ENCODE measurements around the gene LOXHD1. TPM values are rescaled to one million over a fixed set of nuclear protein-coding genes. Genes with fewer than 3 reads are reported as not detected.

LOXHD1 gene, protein sequence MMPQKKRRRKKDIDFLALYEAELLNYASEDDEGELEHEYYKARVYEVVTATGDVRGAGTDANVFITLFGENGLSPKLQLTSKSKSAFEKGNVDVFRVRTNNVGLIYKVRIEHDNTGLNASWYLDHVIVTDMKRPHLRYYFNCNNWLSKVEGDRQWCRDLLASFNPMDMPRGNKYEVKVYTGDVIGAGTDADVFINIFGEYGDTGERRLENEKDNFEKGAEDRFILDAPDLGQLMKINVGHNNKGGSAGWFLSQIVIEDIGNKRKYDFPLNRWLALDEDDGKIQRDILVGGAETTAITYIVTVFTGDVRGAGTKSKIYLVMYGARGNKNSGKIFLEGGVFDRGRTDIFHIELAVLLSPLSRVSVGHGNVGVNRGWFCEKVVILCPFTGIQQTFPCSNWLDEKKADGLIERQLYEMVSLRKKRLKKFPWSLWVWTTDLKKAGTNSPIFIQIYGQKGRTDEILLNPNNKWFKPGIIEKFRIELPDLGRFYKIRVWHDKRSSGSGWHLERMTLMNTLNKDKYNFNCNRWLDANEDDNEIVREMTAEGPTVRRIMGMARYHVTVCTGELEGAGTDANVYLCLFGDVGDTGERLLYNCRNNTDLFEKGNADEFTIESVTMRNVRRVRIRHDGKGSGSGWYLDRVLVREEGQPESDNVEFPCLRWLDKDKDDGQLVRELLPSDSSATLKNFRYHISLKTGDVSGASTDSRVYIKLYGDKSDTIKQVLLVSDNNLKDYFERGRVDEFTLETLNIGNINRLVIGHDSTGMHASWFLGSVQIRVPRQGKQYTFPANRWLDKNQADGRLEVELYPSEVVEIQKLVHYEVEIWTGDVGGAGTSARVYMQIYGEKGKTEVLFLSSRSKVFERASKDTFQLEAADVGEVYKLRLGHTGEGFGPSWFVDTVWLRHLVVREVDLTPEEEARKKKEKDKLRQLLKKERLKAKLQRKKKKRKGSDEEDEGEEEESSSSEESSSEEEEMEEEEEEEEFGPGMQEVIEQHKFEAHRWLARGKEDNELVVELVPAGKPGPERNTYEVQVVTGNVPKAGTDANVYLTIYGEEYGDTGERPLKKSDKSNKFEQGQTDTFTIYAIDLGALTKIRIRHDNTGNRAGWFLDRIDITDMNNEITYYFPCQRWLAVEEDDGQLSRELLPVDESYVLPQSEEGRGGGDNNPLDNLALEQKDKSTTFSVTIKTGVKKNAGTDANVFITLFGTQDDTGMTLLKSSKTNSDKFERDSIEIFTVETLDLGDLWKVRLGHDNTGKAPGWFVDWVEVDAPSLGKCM (N-terminal part only)
- not detected for polyA plus RNA-seq (2013, experiment 1 of 2; ENCODE audit: insufficient read length)
- polyA plus RNA-seq (2013, experiment 2 of 2; ENCODE audit: insufficient read length), result not detected

DNA sequence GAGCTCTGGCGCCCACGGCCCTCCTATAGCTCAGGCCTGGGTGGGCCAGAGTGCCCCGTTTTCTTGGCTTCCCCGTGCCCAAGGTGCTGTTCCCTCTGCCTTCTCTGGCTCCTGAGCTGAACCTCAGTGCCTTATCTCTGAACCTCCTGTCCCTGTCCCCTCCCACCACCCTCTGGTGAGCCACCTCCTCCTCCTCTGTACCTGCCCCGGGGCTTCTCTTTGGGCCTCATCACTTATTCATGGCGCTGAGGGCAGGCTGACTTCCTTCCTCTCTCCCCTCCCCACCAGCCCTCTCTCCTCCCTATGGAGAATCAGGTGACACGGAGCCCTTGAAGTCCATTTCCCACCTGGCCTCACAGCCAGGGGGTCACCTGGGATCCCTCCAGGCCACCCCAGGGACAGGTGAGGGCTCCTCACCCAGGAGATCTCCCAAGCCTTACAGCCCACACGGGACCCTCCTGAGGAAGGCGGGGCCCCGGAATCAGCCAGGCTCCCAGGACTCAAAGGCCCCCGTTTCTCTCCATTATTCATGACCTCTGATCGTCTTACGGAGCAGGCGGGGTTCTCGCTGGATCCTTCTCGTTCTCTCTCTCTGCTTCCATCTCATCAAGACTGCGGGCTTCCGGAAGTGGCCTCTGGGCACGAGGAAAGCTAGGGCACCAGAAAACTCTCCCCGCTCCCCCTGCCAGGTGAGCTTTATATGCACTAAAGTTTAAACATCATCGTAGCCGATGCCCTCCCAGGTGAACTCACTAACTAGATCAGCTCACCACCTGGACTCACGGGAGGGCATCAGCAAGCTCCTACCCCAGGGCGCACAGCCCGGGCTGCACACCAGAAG lies at the start of gene LOXHD1:
TSS of gene LOXHD1 (minus strand) at position 106 of the 841 bp plus-strand sequence. CDS start 187 bp downstream, outside the sequence.
- no peak for DNase-seq

DNA sequence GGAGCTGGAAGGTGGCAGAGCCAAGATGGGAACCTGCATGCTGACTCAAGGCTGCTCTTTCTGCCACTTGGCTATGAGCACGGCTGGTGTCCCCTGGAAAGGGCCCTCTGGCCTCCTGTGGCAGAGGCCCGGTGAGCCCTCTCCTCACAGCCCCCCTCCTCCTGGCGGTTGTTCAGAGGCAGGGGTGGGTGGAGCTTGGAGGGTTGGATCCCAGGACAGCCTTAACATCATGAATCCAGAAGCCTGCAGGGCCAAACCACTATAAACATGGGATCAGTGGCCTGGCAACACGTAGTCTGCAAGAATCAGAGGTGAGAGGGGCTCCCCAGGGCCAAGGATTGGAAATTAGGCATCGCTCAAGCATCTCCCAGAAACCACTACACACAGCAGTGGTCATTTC lies 48.5 kb upstream of the LOXHD1 start:
- DNase-seq, result no peak

DNA sequence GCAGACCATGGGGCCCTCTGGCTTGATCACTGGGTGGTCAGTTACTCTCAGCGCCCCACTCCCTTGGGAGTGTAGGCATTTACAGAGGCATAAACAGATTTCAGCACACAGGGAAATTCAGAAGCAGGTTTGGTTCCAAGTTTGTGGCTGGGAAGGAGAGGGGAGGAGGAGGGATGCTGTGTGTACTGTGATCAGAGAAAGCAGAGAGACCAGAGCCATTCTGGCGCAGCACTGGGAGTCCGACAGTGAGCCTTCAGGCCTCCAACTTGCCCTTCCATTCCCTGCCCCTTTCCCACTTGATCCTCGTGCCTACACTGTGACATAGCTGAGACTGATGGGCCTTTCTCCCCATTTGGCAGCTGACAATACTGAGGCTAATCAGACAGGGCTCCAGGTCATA lies 47.8 kb upstream of the LOXHD1 start:
- no peak for DNase-seq

DNA sequence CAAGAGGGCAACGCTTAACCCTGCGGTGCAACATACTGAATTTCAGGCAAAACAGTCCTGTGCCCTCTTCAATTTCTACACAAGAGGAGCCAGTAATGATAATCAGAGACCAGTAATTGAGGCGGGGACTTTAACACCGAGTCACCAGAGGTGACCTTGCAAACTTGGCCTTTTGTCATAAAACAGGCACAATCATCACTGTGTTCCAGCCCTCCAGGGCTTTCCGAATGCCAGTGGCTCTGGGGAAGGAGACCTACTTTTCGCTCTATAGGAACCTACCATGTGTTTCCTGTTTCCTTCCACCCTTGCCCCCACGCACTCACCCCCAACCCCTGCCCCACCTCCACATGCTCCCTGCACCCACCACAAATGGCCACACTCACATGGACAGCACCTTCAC lies 47.2 kb upstream of the LOXHD1 start:
- DNase-seq, result no peak

DNA sequence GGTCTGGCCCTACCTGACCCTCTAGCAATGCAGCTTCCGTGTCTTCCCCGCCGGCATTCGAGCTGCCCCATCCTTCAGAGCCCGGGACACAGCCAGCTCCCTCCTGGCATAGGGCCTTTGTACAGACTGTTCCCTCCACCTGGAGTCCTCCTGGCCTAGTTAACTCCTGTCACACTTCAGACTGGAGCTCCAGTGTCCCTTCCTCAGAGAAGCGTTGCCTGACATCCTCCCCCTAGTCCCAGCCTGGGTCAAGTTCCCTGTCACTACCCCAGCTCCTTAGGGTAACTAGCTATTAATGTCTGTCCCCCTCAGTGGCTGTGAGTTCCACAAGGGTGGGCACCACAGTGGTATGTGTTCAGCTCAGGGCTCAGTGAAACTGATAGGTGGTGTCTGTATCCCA lies 45.5 kb upstream of the LOXHD1 start:
- no peak for DNase-seq

DNA sequence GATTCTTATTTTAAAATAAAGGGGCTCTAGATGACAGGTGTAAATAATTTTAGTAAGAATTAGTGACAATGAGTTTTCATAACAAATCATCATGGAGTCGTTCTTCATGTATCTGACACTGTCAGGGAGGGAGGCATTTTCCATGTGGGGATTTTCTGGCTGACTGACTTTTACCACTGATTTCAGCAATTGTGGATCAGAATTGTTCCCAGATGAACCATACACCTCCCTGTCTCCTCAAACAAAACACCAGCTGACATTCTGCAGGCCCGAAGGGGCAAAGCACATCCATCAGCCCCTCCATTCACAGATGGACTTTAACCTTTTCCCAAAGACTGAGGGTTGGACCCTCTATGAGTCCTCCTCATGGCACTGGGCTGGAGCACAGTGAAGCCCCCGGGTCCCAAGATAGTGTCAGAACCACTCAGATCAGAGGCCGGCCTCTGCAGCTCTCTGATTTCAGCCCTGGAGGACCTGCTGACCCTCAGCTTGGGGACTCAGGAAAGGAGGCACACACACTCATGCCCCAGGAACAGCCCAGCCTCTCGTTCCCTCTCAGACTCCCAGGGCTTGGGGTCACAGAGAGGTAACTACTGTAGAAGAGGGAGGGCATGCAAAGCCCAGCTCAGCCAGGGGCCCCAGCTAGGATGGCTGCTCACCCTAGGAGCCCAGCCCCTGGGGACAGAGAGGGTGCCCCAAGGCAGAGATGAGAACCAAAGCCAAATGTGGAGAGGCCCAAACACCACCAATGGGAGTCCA lies 43.2 kb upstream of the LOXHD1 start:
- no peak for DNase-seq

DNA sequence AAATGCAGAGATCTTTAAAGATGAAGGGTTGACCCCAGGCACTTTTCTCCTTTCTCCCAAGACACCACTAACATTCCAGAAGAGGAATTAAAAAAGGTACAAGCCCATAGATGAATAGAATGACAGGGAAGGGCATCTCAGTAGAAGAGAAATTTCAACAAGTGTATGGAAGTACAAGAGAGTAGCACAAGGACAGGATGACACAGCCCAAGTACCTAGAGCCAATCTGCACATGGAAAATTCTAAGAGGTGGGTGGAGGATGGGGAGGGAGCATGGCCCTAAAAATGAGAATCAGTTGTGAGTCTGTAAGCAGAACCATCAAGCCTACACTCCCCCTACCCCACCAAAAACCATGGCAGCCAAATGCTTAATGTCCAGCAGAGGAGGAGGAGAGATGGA lies 39.7 kb upstream of the LOXHD1 start:
- DNase-seq, result no peak

DNA sequence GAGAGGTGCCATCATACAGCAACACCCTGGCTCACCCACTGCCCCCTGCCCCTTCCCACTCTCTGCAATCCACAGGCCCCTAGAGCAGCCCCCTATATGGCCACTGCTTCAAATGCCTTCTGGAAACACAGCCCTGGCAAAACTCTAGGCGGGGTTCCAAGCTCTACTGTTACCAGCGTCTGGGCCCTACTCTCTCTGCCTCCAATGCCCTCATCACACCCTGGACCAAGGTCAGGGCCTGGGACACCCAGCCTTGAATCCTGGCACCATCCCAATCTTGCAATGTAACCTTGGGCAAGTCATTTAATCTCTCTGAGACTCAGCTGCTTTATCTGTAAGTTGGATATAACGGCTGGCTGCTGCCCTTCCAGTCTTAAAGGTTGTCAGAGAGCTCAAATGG lies 39.2 kb upstream of the LOXHD1 start:
- no peak for DNase-seq

DNA sequence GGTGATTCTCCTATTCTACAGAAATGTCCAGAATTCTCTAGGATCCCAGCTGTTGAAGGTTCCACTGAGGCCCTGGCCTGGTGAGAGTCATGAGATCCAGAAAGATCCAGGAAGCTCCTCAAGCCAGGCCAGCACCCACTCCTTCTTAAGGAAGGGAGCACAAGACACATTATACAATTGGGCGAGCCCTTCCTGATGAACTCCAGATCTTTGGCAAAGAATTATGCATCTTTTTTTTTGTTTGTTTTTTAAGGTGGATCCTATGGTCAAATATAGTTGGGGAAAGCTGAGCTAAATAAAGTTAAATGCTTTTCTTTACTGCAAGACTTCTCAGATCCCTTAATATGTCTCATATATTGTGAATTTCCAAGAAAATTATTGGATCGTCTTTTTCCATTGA lies 37.0 kb upstream of the LOXHD1 start:
- no peak for DNase-seq

DNA sequence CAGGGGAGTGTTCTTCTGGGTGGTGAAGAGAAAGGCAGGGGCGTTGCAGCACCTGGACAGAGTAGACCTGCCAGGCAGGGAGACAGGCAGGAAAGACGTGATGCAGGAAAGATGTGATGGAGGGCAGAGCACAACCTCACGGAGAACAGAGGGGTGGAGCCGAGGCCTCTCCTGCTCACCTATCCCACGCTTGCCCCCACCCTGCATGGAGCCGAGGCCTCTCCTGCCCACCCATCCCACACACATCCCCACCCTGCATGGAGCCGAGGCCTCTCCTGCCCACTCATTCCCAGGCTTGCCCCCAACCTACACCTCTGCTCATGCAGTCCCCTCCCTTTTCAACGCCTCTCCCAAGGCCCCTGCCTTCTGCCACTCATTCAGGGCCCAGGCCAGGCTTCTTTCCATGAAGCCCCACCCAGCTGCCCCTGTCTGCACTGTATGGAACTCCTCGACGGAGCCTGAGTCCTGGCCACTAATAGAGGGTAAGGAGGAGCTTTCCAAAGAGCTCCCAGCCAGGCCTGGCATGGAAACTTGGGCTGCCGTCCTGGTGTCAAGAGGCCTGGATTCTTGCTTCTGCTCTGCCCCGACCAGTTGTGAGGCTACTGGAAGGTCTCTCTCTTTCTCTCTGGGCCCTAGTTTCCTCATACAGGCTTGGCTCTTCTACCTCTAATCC lies 32.0 kb upstream of the LOXHD1 start:
- no peak for DNase-seq

DNA sequence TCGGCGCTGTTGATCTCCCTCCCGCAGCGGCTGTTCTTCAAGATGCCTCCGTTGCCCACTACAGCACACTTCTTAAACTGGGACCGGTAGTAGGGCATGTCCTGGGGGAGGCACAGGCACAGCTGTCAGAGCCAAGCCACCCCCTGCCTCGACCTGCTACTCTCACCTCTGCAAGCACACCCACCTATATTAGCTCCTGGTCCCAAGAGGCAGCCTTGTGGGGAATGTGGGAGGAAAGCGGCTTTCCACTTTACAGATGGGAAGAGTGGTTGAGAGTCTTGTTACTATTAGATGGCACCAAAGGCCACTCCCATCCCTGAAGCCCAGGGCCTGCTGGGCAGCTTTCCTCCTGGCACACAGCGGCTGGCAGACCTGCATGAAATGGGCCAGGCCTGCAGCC lies 29.2 kb upstream of the LOXHD1 start:
- no peak for DNase-seq

DNA sequence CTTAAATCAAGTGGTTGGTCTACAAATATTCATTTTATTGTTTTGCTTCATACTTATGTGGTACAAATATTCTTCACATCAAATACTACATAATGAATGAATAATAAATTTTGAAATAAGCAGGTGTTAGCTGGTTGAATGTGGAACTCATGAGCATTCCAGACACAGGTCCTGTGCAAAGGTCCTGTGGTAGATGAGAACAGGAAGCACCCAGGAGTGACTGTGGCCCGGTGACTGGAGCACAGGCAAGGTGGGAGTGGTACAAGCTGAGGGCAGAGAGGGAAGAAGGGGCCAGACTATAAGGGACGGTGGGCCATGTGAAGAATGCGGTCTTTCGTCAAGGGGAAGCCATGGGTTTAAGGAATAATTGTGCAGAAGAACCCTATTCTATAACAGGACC lies 26.2 kb upstream of the LOXHD1 start:
- DNase-seq, result no peak

DNA sequence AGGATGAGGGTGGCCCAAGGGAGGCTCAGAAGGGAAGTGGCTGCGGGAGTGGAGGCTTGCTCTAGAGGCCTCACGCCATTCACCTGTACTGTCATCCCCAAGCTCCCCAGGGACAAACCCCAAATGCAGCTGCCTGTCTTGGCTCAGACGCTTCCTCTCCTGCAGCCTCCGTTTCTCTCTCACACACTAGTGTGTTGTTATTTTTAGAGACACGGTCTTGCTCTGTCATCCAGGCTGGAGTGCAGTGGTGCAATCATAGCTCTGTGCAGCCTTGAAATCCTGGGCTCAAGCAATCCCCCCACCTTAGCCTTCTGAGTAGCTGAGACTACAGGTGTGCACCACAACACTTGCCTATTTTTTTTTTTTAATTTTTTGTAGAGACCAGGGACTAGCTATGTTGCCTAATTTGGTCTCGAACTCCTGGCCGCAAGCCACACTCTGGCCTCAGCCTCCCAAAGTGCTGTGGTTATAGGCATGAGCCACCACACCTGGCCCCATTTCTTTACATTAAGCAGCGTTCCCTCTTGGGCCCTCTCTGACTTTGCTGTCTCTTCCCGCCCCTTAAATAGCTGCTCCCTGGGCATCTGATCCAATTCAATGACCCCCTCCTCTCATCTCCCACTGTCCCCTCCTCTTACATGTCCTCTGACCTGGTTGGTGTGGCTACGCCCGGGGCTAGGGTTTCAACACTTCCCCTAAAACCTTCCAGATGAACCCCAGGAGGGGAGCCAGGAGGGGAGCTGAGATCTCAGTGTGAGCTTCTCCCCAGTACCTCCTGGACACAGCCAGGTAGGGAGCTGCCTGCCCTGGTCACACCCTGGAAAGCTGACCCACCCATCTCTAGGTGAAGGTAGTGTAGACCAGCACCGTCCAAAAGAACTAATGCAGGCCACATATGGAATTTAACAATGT lies 24.0 kb upstream of the LOXHD1 start:
- no peak for DNase-seq

DNA sequence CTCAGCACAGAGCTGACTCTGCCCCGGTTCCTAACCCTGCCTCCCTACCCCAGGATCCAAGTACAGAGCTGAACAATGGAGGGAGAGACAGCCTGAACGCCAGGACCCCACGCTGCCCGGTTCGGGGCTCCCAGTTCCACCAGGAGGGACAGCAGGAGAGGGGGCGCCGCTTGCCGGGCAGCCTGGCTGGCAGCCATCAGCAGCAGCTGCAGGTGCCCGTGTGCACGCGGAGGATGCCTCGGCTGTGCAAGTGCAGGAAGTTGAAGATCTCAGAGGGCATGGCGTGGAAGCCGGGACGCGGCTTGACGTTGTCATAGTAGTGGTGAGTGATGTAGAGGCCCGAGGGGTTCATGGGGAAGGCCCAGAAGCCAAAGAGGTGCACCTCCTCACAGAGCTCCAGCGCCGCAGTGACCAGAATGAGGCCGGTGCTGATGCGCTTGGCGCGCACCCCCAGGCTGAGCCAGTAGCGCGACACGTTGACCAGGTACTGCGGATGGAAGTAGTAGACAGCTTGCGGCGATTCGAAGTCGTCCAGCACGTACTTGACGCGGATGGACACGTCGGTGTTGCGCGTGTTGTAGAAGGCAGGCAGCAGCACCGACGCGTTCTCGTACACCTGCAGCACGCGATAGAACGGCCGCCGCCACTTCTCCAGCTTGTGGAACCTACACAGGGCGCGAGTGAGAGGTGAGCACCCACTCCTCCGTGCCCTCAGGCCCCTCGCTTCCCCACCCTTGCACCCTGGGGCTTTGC lies 23.0 kb upstream of the LOXHD1 start:
- no peak for DNase-seq

DNA sequence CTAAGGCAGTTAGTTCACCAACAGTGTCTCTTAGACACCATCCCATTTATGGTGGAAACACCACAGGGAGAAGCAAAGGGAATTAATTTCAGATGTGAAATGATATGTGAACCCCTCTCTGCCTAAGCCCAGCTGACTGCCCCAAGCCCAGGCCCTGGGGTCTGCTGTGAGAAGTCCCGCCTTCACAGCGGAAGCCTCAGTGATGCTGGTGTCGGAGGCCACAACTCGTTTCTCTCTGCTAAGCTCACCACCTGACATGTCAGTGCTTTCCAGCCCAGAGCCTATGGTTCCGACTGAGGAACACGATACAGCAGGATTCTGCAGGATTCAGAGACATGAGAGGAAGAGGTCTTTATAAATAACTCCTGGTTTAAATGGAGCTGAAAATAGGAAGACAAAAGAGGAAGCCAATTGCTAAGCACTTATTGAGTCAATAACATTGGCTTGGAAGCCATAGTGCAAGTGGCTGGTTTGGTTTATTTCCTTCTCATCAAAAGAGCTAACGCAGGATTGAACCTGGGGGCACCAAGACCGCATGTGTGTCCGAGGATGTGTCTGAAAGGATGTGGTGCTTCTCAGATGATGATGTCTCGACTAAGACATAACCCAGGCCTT lies 21.9 kb upstream of the LOXHD1 start:
- no peak for DNase-seq

DNA sequence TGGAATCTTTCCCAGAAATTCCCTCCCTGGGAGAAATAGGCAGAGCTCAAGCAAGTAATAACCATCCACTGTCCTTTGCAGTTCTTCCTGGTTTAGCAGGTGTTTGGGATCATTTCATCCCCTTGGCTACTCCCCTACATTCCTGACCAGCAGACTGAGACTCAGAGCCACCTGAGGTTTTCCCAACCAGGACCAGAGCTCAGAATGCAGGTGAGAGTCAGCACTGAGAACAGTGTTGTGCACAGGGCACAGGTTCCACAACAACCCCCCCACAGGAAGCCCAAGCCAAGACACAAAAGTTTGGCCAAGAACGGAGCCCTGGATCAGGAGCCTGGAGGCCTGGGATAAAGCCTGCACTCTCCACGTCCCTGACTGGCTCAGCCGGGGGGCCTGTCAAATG lies 21.0 kb upstream of the LOXHD1 start:
- DNase-seq, result no peak

DNA sequence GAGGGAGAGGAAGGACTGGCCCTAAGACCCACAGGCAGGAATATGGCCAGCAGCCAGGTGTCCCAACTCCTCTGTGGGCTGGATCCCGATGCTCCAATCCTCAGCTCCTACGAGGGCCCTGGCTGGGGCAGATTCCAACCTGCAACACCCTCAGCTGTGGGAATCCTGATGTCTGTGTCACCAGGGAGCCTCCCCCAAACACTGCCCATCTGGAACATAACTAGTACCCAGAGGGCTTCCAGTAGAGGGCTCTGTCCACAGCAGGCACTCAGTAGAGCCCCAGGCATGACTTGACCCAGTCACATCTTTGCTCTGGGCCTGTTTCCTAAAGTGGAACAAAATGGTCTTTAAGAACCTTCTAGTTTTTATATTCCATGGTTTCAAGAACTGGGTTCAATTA lies 20.6 kb upstream of the LOXHD1 start:
- DNase-seq, result no peak

DNA sequence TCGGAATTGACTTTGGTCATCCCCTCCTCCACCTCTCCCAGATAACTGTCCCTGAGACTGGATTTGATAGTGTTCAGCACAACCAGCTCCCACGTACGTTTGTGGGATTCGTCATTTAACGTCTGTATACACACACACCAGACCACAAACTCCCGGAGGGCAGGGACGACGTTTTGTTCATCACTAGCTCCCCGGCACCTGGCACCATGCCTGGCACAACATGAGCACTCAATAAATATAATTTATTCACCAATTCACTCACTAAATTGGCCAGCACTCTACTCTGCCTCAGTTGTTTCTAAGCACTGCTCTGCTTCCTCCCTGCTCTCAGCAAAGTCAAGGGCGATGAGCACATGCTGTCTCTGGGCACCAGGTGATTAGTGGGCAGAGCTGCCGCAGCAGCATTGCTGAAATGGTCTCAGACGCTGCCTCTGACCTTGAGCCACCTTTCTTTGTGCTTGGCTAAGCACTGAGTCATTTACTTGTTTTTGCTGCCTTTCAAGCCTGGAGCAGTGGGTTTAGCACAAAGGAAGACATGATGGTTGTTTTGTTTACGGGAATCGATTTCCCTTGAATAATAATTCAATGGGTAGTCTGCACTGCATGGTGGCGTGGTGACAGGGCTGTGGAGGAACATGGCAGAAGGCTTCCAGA lies 19.3 kb upstream of the LOXHD1 start:
- no peak for DNase-seq

All from fibroblast of skin of back (primary cell).